GM19023 (cell line): ENCODE data around the gene B4GALNT3.

Experiments used
- ATAC-seq: cut with Tn5 transposase; IDR thresholded peaks from one replicate; pipeline ENCODE4 v1.9.1; 2021; ENCODE audit warnings: mild to moderate bottlenecking, moderate library complexity; ENCODE audit not compliant: unreplicated experiment

Gene B4GALNT3

DNA sequence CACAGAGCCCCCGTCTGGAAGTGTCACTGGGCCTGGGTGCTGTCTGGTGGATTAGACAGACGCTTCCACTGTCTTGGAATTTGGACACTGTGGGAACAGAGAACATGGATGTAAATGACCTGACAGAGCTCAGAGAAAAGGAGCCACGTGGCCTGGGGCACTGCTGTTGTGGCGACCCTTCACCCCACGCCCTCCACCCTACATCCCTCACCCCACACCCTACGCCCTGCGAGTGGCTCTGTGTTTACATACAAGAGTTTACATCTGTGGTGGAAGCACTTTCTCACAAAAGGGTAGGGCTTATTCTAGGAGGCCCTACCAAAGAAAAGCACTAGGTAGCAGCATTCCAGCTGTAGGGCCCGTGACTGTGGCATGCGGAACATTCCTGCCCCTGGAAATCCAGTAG, 47.7 kb downstream of the B4GALNT3 start:
- no peak for ATAC-seq

- ATAC-seq, result no peak
Measured at GRCh38 chr12:508145-508544, 48.4 kb downstream of the B4GALNT3 start.

GRCh38 chr12:508795-509194, 49.1 kb downstream of the B4GALNT3 start:
- ATAC-seq, result no peak

- ATAC-seq, result no peak
Measured at GRCh38 chr12:509500-509899, 49.8 kb downstream of the B4GALNT3 start.

DNA sequence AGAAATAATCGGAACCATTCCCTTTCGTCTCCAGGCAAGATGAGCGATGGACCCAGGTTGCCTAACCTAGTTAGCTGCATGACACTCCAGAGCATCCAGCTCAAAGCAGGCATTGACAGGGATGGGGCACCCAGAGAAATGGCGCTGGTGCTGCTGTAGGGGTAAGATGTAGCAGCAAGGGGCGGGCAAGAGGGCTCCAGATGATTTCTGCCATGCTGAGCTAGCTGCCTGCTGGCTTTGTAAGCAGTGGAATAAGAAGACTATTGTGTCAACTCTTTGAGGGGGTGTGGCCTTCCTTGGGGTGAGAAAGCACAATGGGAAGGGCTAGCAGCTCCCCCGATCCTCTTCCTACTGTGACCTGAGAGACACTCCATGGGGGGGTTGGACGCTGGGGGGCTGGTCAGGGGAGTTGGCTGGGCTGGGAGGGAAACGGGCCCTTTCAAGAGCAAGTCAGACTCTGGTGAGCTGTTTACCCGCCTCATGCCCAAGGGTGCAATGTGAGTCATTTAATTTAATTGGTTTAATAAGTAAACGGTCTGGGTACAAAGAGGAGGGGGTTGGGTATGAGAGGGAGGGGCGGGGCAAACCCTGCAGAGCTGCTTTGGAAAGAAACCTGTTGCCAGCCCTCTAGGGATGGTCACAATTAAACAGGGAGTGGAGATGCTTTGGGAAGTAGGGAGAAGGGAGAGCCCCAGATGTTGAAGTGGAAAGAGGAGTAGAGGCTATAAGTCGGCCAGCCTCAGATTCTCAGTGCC, 50.5 kb downstream of the B4GALNT3 start:
- no peak for ATAC-seq

DNA sequence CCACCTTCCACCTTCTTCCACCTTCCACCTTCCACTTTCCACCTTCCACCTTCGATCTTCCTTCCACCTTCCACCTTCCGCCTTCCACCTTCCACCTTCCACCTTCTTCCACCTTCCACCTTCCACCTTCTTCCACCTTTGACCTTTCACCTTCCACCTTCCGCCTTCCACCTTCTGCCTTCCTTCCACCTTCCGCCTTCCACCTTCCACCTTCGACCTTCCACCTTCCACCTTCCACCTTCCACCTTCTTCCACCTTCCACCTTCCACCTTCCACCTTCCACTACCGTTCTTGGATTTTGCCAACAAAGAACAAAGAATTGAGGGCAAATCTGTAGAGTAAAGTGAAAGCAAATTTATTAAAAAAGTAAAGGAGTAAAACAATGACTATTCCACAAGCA, 53.2 kb downstream of the B4GALNT3 start:
- no peak for ATAC-seq

DNA sequence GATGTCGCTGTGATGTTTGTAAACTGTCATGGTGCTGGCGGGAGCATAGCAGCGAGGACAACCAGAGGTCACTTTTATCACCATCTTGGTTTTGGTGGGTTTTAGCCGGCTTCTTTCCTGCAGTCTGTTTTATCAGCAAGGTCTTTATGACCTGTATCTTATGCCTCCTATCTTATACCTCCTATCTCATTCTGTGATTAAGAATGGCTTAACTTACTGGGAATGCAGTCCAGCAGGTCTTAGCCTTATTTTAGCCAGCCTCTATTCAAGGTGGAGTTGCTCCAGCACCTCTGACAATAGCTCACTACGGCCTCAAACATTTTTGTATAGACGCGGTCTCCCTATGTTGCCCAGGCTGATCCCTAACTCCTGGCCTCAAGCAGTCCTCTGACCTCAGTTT, 53.7 kb downstream of the B4GALNT3 start:
- ATAC-seq, result no peak

DNA sequence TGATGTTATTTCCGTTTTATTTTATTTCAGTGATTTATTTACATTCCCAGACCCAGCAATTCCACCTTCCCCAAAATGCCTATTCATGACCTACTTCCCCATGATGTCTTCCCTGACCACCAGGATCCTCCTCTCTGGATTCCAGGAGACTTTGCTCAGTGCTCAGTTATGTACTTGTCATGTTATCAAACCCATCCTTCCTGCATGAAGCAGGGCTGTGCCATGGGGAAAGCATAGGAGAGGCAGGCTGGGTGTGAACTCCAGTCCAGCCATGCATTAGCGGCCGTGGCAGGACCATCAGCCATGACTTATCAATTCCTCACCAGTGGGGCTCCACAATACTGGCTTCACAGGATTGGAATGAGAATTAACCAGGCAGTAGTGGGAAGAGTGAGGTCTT, 57.8 kb downstream of the B4GALNT3 start:
- no peak for ATAC-seq

DNA sequence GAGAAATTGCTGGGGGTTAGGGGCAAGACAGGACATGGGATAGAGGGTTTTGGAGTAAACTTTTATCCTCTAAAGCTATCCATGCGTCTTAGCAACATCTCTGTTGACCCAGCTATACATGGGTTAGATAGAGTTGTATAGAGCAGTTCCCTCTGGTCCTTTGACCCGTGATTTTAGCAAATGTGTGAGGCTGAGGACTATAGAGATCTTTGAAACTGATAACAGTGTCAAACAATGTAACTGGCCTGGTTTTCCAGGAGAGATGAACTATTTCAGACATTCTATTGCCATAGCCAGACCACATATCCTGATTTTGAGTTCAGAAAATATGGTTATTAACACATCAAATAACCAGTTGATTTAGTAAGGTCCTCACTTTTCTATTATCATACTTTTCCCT, 60.4 kb downstream of the B4GALNT3 start:
- no peak for ATAC-seq

GRCh38 chr12:522692-523378, 63.1 kb downstream of the B4GALNT3 start:
- ATAC-seq, result no peak

GRCh38 chr12:524167-524951, 64.6 kb downstream of the B4GALNT3 start:
- no peak for ATAC-seq

DNA sequence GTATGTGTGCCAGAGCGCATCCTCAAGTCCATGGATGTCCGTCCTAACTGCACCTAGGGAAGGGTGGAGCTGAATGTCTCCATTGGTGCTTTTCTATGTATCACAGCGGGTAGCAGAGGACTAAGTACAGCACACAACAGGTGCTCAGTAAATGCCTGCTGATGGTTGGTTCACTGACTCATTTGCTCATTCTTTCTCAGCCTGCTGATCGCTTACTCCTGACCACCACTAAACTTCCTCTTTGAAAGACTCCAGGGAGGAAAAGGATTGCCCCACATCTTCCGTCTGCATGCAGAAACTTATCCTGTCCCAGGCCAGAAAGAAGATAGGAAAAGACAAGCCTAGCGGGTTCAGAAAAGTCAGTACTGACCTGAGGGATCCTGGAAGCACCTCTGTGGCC, 66.3 kb downstream of the B4GALNT3 start:
- ATAC-seq, result no peak

DNA sequence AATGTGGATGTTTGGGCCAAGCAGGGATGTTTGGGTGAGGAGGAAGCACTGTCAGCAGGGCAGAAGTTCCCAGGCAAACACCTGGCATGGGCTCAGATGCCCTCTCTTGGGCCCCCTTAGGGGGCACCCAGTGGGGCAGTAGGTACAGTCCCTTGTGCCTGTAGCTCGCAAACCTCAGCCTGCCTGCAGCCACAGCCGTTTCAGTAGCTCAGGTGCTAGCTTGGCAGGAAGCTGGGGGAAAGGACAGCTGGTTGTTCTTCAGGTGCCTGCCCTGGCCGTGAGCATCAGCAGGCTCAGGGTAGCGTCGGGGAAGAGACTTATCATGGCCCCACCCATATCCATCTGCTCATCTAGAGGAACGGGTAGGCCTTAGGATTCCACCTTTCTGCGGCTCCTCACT, 67.5 kb downstream of the B4GALNT3 start:
- ATAC-seq, result no peak

DNA sequence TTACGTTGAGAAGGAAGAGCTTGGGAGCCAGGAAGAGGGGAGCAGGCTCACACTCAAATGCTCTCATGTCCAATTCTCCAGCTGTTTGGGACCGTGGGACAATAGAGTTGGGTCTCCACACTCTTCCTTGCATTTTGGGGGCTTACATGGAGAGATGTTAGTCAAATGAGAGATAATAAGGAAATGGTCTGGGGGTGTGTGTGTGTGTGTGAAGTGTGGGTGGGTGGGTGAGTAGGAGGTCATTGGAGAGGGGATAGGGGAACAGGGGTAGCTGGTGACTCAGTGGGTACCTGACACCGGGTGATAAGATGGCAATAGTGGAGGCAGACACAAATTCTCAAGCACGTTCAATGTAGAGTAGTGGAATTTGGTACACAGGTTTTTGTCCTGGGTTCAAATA, 68.0 kb downstream of the B4GALNT3 start:
- ATAC-seq, result no peak

GRCh38 chr12:530308-530707, 70.6 kb downstream of the B4GALNT3 start:
- ATAC-seq, result no peak

DNA sequence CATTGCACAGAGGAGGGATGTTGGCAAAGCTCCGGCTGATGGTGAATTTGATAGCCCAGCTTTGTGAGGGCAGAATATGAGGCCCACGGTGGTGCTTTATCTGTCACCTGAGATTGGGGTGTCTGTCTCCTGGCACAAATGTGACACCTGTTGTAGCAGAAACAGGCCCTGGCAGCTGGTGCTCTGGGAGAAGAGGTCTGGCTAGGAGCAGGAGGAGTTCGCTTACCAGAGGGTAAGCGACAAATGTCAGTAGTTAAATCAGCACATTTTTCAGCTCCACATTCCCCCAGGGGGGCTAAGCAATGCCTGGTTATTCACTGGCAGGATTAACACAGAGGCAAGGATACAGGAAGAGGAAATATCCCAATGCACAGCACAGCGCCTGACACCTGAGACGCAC, 71.1 kb downstream of the B4GALNT3 start:
- no peak for ATAC-seq

DNA sequence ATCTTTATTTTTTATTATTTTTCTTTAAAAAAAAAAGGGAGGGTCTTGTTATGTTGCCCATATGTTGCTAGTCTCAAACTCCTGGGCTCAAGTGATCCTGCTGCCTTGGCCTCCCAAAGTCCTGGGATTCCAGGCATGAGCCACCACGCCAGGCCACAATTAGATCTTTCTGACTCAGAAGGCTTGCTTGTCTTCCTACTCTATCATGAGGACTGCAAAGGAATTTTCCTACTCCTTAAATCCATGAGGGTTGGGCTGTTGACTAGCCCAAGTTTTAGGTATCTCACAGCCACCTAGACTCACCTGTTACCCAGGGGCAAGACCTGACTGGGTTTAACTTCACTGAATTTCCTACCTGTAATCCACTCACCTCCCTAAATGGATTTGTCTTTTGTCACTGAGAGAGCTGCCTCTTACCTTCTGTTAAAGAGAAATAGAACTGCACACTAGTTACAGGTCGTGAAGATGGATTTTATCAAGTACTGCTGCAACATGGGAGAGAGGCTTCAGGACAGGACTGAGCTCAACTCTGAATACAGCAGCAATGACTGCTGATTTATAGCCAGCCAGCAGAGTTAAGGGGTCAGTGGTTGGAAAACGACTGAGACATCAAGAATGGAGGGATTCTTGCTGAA, 72.3 kb downstream of the B4GALNT3 start:
- no peak for ATAC-seq

DNA sequence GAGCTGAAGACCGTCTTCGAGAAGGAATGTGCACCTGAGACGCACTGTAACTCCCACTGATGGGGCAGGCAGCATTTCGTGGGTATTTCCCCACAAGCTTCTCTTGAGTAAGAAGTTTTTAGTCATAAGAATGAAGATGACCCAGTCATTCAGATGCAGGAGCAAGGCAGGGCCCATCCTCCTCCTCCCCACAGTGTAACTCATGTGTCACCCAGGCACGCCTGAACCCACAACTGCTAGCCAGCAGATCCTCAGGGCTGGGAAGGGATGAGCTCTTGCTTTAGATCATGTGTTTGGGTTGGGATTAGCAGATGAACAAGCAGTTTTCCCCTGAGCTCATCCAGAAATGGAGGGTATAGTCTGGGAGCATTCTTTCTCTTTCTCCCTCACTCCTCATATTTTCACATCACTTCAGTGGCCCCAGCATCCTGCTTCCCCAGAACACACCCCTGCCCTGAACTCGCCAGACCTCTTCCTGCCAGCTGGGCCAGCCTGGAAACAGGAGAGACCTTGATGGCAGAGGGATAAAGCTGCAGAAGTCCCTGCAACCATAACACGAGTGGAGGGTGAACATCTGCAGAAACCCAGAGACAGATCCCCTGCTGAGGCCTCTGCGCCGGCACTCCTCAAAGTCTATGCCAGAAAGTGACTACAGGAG, 73.3 kb downstream of the B4GALNT3 start:
- no peak for ATAC-seq

DNA sequence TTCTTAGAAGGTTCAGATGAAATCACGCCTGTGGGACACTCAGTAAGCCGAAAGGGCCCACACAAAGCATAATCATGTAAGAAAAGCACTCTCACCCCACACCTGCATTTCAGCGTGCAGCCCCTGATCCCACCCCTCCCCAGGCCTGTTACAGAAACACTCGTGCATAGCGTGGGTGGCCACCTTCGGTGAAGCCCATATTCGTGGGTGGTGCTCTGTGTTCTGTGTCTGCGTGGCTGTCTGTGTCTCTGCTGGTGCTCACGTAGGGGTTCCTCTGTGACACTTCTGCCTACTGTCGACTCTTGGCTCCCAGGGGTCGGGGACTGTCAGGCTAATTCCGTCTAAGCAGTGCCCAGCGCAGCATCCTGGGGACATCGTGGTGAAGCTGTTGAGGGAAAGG, 74.0 kb downstream of the B4GALNT3 start:
- no peak for ATAC-seq

DNA sequence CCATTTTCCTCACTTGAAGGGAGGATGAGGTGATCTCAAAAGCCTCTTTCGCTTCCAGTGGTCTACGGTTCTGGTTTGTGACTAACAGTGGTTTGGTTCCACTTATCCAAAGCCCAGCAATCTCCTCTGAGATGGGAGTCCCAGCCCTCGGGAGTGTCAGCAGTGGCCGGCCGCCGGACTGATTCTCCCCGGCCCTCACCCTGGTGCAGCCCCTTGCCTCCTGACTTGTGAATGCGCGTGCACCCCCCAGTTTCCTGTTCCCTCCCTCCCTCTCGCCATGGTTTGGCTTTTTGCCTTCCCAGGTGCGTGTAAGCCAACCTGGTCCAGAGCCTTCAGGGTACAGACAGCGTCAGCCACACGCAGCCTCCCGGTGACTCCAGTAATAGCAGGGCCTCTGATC, 74.5 kb downstream of the B4GALNT3 start:
- no peak for ATAC-seq

DNA sequence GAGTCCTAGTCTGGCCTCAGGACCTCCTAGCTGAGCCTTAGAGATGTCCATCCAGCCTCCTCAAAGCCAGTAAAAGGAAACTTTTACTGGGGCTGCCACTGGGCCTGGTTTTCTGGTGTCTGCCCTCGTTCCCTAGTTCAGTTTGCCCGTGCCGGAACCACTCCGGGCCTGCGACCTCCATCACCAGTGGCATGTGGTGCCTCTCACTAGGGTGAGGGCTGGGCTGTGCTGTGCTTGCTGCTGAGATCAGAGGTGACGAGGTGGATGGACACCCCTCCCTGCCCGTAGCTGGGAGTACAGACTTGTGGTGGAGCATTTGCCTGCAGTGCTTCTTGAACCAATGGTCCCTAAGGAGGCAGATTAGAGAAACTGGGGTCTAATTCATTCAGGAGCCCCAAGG, 75.7 kb downstream of the B4GALNT3 start:
- no peak for ATAC-seq
